GM19043 (cell line): ENCODE data around the gene PINK1.

ENCODE experiments used
- ATAC-seq: cut with Tn5 transposase; IDR thresholded peaks from one replicate; pipeline ENCODE4 v1.9.1; 2021; ENCODE audit warnings: low read depth; ENCODE audit not compliant: unreplicated experiment

The PINK1 gene

GRCh38 chr1:20700636-20701215 is 67.5 kb downstream of the PINK1 start:
- no peak for ATAC-seq
